Measurements from ENCODE around the gene ALG12.
A peak's percentile ranks its signal among the peaks of the same experiment; 100 is the strongest.
"Not testable (repeated sequence)": the region's sequence is repeated elsewhere in the genome, so short reads cannot be mapped to it uniquely, and the experiment has no call there.

The ALG12 gene

DNA sequence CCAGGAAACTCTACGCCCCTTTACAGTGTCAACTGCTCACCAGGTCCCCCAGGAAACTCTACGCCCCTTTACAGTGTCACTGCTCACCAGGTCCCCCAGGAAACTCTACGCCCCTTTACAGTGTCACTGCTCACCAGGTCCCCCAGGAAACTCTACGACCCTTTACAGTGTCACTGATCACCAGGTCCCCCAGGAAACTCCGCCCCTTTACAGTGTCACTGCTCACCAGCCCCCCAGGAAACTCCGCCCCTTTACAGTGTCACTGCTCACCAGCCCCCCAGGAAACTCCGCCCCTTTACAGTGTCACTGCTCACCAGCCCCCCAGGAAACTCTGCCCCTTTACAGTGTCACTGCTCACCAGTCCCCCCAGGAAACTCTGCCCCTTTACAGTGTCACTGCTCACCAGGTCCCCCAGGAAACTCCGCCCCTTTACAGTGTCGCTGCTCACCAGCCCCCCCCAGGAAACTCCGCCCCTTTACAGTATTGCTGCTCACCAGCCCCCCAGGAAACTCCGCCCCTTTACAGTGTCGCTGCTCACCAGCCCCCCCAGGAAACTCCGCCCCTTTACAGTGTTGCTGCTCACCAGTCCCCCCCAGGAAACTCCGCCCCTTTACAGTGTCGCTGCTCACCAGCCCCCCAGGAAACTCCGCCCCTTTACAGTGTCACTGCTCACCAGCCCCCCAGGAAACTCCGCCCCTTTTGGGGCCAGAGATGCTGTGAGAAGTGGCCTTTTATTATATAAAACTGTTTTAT is 27.0 kb upstream of the ALG12 start:
- DNase-seq = not testable (repeated sequence)

DNA sequence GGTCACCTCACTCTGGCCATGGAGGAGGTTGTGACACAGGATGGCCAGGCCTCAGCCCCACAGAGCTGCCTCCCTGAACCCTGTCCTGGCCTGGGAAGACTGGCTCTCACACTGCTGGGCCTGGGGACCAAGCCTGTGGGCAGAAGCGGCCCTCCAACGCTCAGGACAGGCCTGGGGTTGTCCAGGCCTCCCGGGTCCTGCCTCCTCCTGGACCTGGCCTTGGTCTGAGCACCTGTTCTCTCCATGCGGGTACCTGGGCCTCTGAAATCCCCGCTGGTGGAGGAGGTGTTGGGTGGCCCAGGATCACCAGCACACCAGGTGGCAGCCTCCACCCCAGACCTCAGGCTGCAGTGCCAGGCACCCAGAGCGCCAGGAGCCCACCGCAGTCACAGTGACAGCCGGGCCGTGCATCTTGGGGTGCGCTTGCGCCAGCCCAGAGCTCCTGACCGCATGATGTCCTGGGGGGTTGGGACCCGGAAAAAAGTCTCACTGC is 26.2 kb upstream of the ALG12 start:
- no peak for DNase-seq

GRCh38 chr22:49943771-49944398 is 25.6 kb upstream of the ALG12 start:
- no peak for DNase-seq

DNA sequence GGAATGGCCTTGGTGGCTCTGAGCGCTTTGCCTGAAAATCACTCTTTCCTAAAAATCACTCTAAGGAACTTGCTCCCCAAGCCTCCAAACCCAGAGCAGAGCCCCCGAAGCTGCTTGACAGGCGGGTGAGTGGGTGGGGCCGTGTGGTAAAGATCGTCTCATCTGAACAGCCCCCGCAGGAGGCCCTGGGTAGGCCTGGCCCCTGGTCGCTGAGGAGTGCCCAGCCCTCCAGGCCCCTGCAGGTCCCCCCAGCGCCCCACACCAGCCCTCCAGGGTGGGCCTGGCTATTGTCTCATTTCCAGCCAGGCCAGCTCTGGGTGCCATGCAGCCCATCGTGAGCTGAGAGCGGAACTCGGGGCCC is 25.1 kb upstream of the ALG12 start:
- no peak for DNase-seq

- no peak for DNase-seq
Observed at GRCh38 chr22:49942565-49943404, 24.5 kb upstream of the ALG12 start.

- DNase-seq = no peak
Observed at GRCh38 chr22:49941507-49942316, 23.5 kb upstream of the ALG12 start.

GRCh38 chr22:49938565-49939136 is 20.4 kb upstream of the ALG12 start:
- no peak for DNase-seq

GRCh38 chr22:49937758-49938564 is 19.7 kb upstream of the ALG12 start:
- DNase-seq = no peak

GRCh38 chr22:49936973-49937757 is 18.9 kb upstream of the ALG12 start:
- no peak for DNase-seq

DNA sequence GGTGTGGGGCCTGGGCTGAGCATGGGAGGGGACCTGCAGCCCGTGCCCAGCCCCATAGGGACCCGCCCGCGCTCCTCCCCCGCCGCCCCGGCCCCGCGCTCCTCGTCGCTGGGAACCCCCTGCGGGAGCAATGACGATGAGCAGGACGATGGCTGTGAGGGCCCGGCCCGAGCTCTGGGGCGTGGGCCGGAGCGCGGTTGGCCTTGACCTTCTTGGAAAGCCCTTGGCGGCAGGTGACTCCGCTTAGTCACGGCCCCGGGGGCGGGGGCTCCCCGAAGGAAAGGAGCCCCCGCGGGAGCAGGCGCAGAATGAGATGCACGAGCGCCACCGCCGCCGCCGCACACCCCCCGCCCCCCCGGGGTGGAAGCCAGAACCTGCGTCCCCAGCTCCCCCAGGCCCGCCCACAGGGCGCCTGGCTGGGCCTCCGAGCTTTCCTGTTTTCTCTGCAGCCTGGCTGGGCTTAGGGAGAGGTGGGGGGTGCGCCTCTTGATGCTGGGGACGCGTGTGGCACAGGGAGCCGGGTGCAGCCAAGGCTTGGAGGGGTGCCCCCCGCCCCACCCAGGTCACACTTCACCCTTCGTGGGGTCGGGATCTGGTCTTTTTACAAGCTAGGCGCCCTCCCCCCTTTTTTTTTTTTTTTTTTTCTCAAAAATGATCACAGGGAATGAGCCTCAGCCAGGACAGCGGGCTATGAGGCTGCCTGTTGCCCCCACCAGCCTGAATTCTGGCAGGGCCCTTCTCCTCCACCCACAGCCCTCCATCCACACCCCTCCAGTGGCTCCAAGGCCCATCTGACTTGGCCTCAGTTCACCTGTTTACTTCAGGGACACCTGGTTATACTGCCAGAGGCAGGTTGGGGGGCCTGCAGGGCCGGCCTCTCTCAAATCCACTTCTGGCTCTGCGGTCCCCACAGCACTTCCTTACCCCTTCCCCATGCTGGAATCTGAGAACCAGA is 18.1 kb upstream of the ALG12 start:
- peak; percentile 38 for DNase-seq

GRCh38 chr22:49935561-49935960 is 17.3 kb upstream of the ALG12 start:
- no peak for DNase-seq

DNA sequence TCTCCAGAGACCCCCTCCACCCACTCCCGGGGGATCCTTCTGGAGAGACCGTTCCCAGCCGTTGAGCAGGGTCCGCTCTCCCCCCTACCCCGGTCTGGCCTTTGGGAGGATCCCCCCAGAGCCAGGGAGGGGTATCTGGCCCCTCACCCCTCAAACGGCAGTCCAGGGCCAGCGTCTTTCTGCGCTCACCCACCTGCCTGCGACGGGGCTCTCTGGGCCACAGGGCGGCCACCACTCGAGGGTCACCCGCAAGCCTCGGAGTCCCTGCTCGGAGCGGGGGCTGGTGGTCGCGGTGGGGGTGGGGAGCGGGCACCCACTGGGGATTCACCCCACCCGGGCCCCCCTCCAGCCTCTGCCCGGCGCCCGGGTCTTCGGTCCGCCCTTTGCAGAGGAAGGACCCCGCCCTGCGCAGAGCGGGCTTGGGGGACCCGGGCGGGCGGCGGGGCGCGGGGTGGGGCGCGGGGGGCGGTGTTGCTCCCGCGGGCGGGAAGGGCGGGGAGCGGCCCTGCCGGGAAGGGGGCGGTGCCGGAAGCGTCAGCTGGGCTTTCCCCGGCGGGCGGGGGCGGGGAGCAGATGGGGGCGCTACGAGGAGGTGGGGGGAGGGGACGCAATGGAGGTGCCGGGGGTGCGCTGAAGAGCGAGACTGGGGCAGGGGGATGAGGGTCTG is 16.8 kb upstream of the ALG12 start:
- no peak for DNase-seq

GRCh38 chr22:49934160-49934890 is 16.1 kb upstream of the ALG12 start:
- DNase-seq = no peak

- DNase-seq = no peak
Observed at GRCh38 chr22:49933236-49934159, 15.3 kb upstream of the ALG12 start.

GRCh38 chr22:49930596-49931412 is 12.6 kb upstream of the ALG12 start:
- DNase-seq = no peak

- no peak for DNase-seq
Observed at GRCh38 chr22:49929994-49930575, 11.8 kb upstream of the ALG12 start.

Measured in GOT3 (cell line).